ENCODE measurements around the gene TUT7. TPM values are rescaled to one million over a fixed set of nuclear protein-coding genes. Genes with fewer than 3 reads are reported as not detected.
A peak's percentile ranks its signal among the peaks of the same experiment; 100 is the strongest.

TUT7 gene
- total and polyA plus RNA-seq, 10 of the 15 experiments (the other 5 are each of a cell fraction or from before 2014, with no cell fraction given) = 10.0 to 49.8 (median 30.4) TPM

DNA sequence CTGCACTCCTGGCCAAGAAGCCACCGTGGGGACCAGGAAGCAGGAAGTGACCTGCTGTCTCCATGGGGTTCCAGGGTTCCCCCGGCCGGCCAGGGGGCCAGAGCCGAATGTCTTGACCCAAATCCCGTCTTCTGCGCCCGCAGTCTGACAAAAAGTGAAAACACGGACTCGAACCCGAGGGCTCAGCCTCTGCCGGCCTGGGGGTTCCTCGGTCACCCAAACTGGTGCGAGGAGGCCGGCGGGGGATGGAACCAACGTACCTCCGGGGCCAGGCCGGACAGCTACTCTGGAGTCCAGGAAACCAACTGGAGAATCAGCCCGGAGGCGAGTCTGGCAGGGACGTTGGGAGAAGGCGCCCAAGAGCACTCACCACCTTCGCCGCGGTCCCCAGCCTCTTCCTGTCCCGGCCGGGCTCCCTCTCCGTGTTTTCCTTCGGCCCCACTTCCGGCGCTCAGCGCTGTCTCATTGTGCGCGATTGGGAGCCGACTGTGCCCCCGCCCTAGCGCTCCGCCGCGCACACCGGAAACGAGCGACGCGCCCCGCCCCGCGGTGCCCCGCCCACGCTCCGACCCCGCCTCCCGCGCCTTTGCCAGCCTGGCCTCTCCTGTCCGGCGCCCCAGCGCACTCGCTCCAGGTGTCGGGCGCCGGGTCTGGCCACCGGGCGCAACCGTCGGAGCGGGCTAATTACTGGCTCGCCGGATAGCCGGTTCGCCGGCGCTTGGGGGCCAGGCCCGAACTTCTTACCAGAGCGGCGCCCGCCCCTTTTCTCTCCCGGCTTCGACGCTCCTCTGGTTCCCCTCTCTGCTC, at the start of gene TUT7 (continued):
- TF ChIP-seq ZNF207 (IDR thresholded peaks at IDR 0.05; ENCODE audit: borderline replicate concordance) (peak; percentile 91), RAD51 (IDR thresholded peaks at IDR 0.05) (no peak), CREB1 (IDR thresholded peaks at IDR 0.05; ENCODE audit: low read depth) (peak; percentile 91), SUPT20H (IDR thresholded peaks at IDR 0.05; ENCODE audit: borderline replicate concordance, control insufficient read depth, low read depth, low read length) (no peak), TARDBP (IDR thresholded peaks at IDR 0.05; ENCODE audit: borderline replicate concordance) (no peak; the same call in 1 of the 2 replicates), KDM1A (IDR thresholded peaks at IDR 0.05; ENCODE audit: borderline replicate concordance) (no peak), RAD21 (IDR thresholded peaks at IDR 0.05; ENCODE audit: insufficient read depth, low read depth, low read length) (no peak), NR2F1 (conservative IDR thresholded peaks at IDR 0.05) (peak; percentile 63), POLR2AphosphoS5 (IDR thresholded peaks at IDR 0.05; ENCODE audit: low read length) (peak; percentile 80), TBL1XR1 (IDR thresholded peaks at IDR 0.05; ENCODE audit: low read depth, low read length) (peak; percentile 35; the same call in 1 of the 2 replicates), SIN3A (IDR thresholded peaks at IDR 0.05; ENCODE audit: low read depth, low read length) (0 out of 2 replicates have a peak, but pooled peaks have one; percentile 34), IKZF2 (IDR thresholded peaks at IDR 0.05) (peak; percentile 58 to 61; a peak in 3 of 4 replicates), NFYB (IDR thresholded peaks at IDR 0.05; ENCODE audit: insufficient read depth, low read depth, low read length) (peak; percentile 59; the same call in 1 of the 2 replicates), NFYA (IDR thresholded peaks at IDR 0.05; ENCODE audit: borderline replicate concordance, low read depth, low read length) (no peak)
- TF ChIP-seq, protein P1, sequence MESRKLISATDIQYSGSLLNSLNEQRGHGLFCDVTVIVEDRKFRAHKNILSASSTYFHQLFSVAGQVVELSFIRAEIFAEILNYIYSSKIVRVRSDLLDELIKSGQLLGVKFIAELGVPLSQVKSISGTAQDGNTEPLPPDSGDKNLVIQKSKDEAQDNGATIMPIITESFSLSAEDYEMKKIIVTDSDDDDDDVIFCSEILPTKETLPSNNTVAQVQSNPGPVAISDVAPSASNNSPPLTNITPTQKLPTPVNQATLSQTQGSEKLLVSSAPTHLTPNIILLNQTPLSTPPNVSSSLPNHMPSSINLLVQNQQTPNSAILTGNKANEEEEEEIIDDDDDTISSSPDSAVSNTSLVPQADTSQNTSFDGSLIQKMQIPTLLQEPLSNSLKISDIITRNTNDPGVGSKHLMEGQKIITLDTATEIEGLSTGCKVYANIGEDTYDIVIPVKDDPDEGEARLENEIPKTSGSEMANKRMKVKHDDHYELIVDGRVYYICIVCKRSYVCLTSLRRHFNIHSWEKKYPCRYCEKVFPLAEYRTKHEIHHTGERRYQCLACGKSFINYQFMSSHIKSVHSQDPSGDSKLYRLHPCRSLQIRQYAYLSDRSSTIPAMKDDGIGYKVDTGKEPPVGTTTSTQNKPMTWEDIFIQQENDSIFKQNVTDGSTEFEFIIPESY (IDR thresholded peaks at IDR 0.05) = no peak
- TF ChIP-seq, protein P2, sequence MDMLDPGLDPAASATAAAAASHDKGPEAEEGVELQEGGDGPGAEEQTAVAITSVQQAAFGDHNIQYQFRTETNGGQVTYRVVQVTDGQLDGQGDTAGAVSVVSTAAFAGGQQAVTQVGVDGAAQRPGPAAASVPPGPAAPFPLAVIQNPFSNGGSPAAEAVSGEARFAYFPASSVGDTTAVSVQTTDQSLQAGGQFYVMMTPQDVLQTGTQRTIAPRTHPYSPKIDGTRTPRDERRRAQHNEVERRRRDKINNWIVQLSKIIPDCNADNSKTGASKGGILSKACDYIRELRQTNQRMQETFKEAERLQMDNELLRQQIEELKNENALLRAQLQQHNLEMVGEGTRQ (IDR thresholded peaks at IDR 0.05; ENCODE audit: borderline replicate concordance, low read depth, low read length) = no peak
- TF ChIP-seq, protein P3, sequence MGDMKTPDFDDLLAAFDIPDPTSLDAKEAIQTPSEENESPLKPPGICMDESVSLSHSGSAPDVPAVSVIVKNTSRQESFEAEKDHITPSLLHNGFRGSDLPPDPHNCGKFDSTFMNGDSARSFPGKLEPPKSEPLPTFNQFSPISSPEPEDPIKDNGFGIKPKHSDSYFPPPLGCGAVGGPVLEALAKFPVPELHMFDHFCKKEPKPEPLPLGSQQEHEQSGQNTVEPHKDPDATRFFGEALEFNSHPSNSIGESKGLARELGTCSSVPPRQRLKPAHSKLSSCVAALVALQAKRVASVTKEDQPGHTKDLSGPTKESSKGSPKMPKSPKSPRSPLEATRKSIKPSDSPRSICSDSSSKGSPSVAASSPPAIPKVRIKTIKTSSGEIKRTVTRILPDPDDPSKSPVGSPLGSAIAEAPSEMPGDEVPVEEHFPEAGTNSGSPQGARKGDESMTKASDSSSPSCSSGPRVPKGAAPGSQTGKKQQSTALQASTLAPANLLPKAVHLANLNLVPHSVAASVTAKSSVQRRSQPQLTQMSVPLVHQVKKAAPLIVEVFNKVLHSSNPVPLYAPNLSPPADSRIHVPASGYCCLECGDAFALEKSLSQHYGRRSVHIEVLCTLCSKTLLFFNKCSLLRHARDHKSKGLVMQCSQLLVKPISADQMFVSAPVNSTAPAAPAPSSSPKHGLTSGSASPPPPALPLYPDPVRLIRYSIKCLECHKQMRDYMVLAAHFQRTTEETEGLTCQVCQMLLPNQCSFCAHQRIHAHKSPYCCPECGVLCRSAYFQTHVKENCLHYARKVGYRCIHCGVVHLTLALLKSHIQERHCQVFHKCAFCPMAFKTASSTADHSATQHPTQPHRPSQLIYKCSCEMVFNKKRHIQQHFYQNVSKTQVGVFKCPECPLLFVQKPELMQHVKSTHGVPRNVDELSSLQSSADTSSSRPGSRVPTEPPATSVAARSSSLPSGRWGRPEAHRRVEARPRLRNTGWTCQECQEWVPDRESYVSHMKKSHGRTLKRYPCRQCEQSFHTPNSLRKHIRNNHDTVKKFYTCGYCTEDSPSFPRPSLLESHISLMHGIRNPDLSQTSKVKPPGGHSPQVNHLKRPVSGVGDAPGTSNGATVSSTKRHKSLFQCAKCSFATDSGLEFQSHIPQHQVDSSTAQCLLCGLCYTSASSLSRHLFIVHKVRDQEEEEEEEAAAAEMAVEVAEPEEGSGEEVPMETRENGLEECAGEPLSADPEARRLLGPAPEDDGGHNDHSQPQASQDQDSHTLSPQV (IDR thresholded peaks at IDR 0.05) = no peak
- TF ChIP-seq, protein P4, sequence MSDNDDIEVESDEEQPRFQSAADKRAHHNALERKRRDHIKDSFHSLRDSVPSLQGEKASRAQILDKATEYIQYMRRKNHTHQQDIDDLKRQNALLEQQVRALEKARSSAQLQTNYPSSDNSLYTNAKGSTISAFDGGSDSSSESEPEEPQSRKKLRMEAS (IDR thresholded peaks at IDR 0.05; ENCODE audit: low read depth, low read length) = no peak
- TF ChIP-seq, protein P5, sequence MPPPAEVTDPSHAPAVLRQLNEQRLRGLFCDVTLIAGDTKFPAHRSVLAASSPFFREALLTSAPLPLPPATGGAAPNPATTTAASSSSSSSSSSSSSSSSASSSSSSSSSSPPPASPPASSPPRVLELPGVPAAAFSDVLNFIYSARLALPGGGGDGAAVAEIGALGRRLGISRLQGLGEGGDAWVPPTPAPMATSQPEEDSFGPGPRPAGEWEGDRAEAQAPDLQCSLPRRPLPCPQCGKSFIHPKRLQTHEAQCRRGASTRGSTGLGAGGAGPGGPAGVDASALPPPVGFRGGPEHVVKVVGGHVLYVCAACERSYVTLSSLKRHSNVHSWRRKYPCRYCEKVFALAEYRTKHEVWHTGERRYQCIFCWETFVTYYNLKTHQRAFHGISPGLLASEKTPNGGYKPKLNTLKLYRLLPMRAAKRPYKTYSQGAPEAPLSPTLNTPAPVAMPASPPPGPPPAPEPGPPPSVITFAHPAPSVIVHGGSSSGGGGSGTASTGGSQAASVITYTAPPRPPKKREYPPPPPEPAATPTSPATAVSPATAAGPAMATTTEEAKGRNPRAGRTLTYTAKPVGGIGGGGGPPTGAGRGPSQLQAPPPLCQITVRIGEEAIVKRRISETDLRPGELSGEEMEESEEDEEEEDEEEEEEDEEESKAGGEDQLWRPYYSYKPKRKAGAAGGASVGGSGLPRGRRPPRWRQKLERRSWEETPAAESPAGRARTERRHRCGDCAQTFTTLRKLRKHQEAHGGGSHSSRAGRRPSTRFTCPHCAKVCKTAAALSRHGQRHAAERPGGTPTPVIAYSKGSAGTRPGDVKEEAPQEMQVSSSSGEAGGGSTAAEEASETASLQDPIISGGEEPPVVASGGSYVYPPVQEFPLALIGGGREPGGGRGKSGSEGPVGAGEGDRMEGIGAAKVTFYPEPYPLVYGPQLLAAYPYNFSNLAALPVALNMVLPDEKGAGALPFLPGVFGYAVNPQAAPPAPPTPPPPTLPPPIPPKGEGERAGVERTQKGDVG (CRISPR knock-in tag; IDR thresholded peaks at IDR 0.05) = no peak
